Chondrocyte (in vitro differentiated cells): ENCODE data around the gene UROD. TPM values are rescaled to one million over a fixed set of nuclear protein-coding genes. Genes with fewer than 3 reads are reported as not detected.

Source experiments
- DNase-seq: peaks from one replicate; pipeline ENCODE4 v3.0.0; 2021; ENCODE audit warnings: mixed read lengths, low spot score
- H3K27ac Mint-ChIP-seq: one replicate; pipeline ENCODE4 v1.8.0; 2021; ENCODE audit warnings: mild to moderate bottlenecking, moderate library complexity, mixed read lengths; ENCODE audit not compliant: unreplicated experiment
- H3K27me3 Mint-ChIP-seq: 2 replicates; pipeline ENCODE4 v1.8.0; 2021; ENCODE audit warnings: low read depth, mixed read lengths
- H3K36me3 Mint-ChIP-seq: 2 replicates; pipeline ENCODE4 v1.8.0; 2021; ENCODE audit warnings: low read depth, mixed read lengths
- H3K4me1 Mint-ChIP-seq: 2 replicates; pipeline ENCODE4 v1.8.0; 2021; ENCODE audit warnings: low read depth, mild to moderate bottlenecking, mixed read lengths
- H3K4me3 Mint-ChIP-seq: one replicate; pipeline ENCODE4 v1.8.0; 2021; ENCODE audit warnings: mild to moderate bottlenecking, moderate library complexity, mixed read lengths; ENCODE audit not compliant: unreplicated experiment
- H3K9me3 Mint-ChIP-seq: 2 replicates; pipeline ENCODE4 v1.8.0; 2021; ENCODE audit warnings: low read depth, mixed read lengths
- total RNA-seq: library from RNA; stranded (reverse); gene quantifications from 3 replicates; pipeline ENCODE4 v1.2.1, GENCODE V29; 2021
- TF ChIP-seq, protein P1 (sequence below): fragments of 200-600 bp; sonication (generic); IDR thresholded peaks from 2 replicates; pipeline ENCODE4 v1.5.0; 2021; ENCODE audit warnings: antibody characterized with exemption, mild to moderate bottlenecking, moderate library complexity

UROD gene
- total RNA-seq, 1 donor from 2014 or later = 99.7 TPM

- no peak overlapping the region for H3K4me3 Mint-ChIP-seq
- H3K27me3 Mint-ChIP-seq = no peaks in the 10 kb centered on the region
- TF ChIP-seq, protein P1, sequence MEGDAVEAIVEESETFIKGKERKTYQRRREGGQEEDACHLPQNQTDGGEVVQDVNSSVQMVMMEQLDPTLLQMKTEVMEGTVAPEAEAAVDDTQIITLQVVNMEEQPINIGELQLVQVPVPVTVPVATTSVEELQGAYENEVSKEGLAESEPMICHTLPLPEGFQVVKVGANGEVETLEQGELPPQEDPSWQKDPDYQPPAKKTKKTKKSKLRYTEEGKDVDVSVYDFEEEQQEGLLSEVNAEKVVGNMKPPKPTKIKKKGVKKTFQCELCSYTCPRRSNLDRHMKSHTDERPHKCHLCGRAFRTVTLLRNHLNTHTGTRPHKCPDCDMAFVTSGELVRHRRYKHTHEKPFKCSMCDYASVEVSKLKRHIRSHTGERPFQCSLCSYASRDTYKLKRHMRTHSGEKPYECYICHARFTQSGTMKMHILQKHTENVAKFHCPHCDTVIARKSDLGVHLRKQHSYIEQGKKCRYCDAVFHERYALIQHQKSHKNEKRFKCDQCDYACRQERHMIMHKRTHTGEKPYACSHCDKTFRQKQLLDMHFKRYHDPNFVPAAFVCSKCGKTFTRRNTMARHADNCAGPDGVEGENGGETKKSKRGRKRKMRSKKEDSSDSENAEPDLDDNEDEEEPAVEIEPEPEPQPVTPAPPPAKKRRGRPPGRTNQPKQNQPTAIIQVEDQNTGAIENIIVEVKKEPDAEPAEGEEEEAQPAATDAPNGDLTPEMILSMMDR = no peak
- no peaks in the 10 kb centered on the region for H3K9me3 Mint-ChIP-seq
- no peak for DNase-seq
- no peak overlapping the region for H3K27ac Mint-ChIP-seq
- H3K4me1 Mint-ChIP-seq = no peaks in the 10 kb centered on the region
- H3K36me3 Mint-ChIP-seq = no peaks in the 10 kb centered on the region
Observed at GRCh38 chr1:45032837-45033236, 20.8 kb downstream of the UROD start.

GRCh38 chr1:45033356-45033755 lies 21.3 kb downstream of the UROD start:
- DNase-seq = no peak
- H3K4me1 Mint-ChIP-seq = no peaks in the 10 kb centered on the region
- H3K27me3 Mint-ChIP-seq = no peaks in the 10 kb centered on the region
- TF ChIP-seq, protein P1 = no peak
- no peak overlapping the region for H3K27ac Mint-ChIP-seq
- no peak overlapping the region for H3K4me3 Mint-ChIP-seq
- H3K36me3 Mint-ChIP-seq = no peaks in the 10 kb centered on the region
- no peaks in the 10 kb centered on the region for H3K9me3 Mint-ChIP-seq

- H3K36me3 Mint-ChIP-seq = no peaks in the 10 kb centered on the region
- no peak overlapping the region for H3K27ac Mint-ChIP-seq
- no peak overlapping the region for H3K4me3 Mint-ChIP-seq
- no peaks in the 10 kb centered on the region for H3K9me3 Mint-ChIP-seq
- TF ChIP-seq, protein P1 = no peak
- no peaks in the 10 kb centered on the region for H3K27me3 Mint-ChIP-seq
- H3K4me1 Mint-ChIP-seq = no peaks in the 10 kb centered on the region
- DNase-seq = no peak
Observed at GRCh38 chr1:45035631-45036301, 23.7 kb downstream of the UROD start.

DNA sequence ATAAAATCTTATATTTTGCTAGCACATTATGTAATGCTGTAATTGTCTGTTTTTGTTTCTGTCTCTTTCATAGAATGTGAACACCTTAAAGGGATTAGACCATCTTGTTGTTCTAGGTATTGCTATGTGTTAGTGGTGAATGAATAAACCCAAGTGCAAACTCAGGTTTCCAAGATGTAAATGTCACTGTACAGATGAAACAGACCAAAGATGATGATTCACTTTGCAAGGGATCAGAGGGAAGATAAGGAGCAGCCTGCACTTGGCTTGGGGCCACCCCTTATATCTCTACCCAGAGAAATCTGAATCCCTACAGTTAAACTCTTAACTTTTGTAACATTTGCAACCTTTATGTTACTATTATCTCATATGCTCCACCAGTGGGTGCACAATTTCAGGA lies 25.4 kb downstream of the UROD start:
- peaks cover 1% of the 10 kb centered on the region for H3K36me3 Mint-ChIP-seq
- no peak overlapping the region for H3K27ac Mint-ChIP-seq
- H3K27me3 Mint-ChIP-seq = no peaks in the 10 kb centered on the region
- no peaks in the 10 kb centered on the region for H3K9me3 Mint-ChIP-seq
- H3K4me1 Mint-ChIP-seq = no peaks in the 10 kb centered on the region
- no peak for DNase-seq
- no peak overlapping the region for H3K4me3 Mint-ChIP-seq
- TF ChIP-seq, protein P1 = no peak

- Mint-ChIP-seq H3K27ac (no peak overlapping the region), H3K36me3 (peaks cover 1% of the 10 kb centered on the region), H3K9me3 (no peaks in the 10 kb centered on the region), H3K4me1 (no peaks in the 10 kb centered on the region), H3K4me3 (no peak overlapping the region), H3K27me3 (no peaks in the 10 kb centered on the region)
- TF ChIP-seq, protein P1 = no peak
- no peak for DNase-seq
Observed at GRCh38 chr1:45038240-45038639, 26.2 kb downstream of the UROD start.
